Mammary epithelial cell (primary cell): ENCODE results near the gene PKIG.

ENCODE experiments used
- EZH2 ChIP-seq: IDR thresholded peaks from 2 replicates; pipeline ENCODE4 v1.6.1; 2012; ENCODE audit warnings: low read length, inconsistent platforms, borderline replicate concordance
- TF ChIP-seq, protein P1 (sequence below), 2 donors: IDR thresholded peaks in 1 of 2; conservative IDR thresholded peaks in 1 of 2; 2 replicates each; pipeline ENCODE4 v1.5.1; 2011 to 2012; ENCODE audit warnings: inconsistent platforms in 2 of 2, low read length in 2 of 2, mild to moderate bottlenecking in 2 of 2, control low read depth in 1 of 2, low read depth in 1 of 2; ENCODE audit not compliant: insufficient read depth in 1 of 2; ENCODE audit errors: extremely low read depth in 1 of 2

DNA sequence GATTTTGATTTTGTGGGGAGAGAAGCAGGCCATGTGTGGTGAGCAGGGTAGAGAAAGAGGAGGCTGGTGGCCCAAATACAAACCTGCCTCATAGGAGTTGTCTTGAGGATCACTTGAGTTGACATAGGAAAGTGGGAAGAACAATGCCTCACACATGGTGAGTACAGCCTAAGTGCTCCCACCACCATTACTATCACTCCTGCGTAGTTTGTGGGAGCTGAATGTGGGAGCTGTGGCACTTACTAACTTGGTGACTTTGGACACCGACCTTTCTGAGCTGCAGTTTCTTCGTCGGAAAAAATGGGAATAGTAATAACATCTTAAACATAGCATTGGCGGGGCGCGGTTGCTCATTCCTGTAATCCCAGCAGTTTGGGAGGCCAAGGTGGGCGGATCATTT is 35.0 kb upstream of the PKIG start:
- TF ChIP-seq, protein P1, sequence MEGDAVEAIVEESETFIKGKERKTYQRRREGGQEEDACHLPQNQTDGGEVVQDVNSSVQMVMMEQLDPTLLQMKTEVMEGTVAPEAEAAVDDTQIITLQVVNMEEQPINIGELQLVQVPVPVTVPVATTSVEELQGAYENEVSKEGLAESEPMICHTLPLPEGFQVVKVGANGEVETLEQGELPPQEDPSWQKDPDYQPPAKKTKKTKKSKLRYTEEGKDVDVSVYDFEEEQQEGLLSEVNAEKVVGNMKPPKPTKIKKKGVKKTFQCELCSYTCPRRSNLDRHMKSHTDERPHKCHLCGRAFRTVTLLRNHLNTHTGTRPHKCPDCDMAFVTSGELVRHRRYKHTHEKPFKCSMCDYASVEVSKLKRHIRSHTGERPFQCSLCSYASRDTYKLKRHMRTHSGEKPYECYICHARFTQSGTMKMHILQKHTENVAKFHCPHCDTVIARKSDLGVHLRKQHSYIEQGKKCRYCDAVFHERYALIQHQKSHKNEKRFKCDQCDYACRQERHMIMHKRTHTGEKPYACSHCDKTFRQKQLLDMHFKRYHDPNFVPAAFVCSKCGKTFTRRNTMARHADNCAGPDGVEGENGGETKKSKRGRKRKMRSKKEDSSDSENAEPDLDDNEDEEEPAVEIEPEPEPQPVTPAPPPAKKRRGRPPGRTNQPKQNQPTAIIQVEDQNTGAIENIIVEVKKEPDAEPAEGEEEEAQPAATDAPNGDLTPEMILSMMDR (conservative IDR thresholded peaks at IDR 0.05 in 1 of 2, IDR thresholded peaks at IDR 0.05 in 1 of 2; ENCODE audit: extremely low read depth in 1 of 2, insufficient read depth in 1 of 2, low read depth in 1 of 2, low read length in 2 of 2): no peak
- no peak for TF ChIP-seq EZH2
